Effector CD8-positive, alpha-beta T cell (primary cell): Measurements from ENCODE around the gene MUC22.
"Not testable (repeated sequence)": the region's sequence is repeated elsewhere in the genome, so short reads cannot be mapped to it uniquely, and the experiment has no call there.

Source experiments
- DNase-seq: peaks from one replicate; lab custom pipeline; 2025; lab: John Stamatoyannopoulos, UW

The MUC22 gene

GRCh38 chr6:30998785-30999184 lies 11.5 kb upstream of the MUC22 start:
- DNase-seq = no peak

GRCh38 chr6:31000067-31000860 lies 10.0 kb upstream of the MUC22 start:
- not testable (repeated sequence) for DNase-seq

DNA sequence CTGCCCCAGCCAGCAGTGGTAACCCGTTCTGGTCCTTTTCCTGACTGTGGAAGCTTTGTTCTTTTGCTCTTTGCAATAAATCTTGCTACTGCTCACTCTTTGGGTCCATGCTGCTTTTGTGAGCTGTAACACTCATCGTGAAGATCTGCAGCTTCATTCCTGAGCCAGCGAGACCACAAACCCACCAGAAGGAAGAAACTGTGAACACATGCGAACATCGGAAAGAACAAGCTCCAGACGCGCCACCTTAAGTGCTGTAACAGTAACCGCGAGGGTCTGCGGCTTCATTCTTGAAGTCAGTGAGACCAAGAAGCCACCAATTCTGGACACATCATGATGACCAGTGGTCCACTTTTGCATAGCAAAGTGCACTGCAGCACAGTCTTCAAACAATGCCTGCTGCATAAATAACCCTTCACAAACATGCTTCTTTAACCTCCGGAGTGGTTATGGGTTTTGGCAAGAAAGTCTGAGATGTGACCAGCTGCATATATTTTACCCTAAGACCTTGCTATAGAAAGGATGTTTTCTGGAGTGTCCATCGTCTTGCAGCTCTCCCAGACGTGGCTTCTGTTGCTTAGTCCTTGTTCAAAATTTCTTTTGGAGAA lies 8.9 kb upstream of the MUC22 start:
- no peak for DNase-seq

GRCh38 chr6:31002471-31002870 lies 7.8 kb upstream of the MUC22 start:
- DNase-seq = no peak

DNA sequence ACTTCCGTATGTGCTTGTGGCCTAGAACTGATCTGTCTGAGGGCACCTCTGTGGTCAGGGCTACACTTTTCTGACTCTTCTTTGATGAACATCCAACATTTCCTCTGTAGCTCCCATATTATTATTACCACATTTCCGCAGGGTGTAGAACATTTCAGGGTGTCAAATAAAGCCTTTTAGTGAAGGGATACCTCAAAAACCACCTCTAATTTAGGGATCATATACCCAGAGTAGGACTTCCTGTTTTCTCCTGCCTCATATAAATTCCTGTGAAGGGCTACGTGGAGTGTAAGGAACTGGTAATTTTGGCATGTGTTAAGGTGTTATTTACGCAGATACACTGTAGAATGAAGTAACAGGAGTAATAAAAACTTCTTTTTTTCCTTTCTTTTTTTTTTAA lies 5.5 kb upstream of the MUC22 start:
- DNase-seq = no peak

DNA sequence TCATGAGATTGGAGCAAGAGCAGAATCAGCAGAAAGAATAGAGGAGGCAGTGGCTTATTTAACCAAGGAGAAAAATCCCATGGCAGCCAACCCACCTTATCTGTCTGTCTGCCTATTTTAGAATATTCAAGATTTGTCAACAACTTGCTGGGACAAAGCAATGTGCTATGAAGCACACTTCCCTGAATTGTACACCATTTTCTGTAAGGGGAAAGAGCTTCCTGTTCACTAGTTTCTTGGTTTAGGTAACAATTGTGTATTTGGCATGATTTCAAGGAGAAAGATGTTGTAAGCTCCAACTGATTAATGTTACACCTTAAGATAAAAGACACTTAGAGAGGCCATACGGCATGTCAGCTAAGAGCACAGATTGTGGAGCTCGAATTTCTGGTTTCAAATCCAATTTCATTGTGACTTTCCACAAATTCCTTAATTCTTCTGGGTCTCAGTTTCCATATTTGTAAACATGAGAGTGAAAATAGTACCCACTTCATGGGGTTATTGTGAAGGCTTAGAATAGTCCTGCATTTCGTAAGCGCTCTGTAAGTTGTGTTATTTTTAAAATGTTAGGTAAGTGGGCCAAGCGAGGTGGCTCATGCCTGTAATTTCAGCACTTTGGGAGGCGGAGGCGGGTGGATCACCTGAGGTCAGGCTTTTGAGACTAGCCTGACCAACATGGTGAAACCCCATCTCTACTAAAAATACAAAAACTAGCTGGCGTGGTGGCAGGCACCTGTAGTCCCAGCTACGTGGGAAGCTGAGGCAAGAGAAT lies 4.8 kb upstream of the MUC22 start:
- no peak for DNase-seq

DNA sequence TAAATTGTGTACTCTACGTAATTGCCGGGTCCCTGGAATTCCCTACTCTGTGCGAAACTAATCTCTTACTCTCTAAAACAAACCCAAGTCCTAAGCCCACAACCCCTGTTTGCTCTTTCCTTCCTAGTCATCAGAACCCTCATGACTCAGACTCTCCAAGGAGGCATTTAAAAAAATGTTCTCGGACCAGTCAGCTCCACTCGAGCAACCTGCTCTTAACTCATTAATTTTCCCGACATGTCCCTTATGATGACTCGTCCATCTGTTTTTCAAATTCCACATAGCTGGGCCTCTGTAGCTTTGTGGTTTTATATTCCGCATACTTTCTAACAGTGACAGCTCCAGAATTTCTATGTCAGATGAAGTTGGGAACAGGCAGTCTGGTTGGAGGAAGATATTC lies 2.6 kb upstream of the MUC22 start:
- no peak for DNase-seq

GRCh38 chr6:31008165-31008564 lies 2.1 kb upstream of the MUC22 start:
- no peak for DNase-seq

DNA sequence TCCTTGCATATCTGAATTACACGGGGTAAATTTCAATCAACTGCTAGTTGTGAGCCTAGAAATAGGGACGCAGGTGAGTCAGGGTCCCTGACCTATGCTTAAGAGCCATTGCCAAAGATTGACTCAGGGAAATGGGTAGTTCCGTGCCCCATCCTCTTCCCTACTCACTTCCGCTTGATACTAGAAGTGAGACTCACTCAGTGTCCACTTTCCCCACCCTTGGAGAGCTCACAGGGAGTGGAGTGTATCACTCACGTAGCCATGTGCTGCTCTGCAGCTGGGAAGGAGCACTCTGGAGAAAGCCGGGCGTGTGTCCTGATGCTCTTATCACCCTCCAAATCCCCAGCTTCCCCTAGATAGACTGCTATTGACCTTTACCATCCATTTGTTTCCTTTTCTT lies 543 bp upstream of the MUC22 start:
- no peak for DNase-seq

GRCh38 chr6:31011153-31011552 lies 879 bp downstream of the MUC22 start:
- DNase-seq = no peak

GRCh38 chr6:31016659-31017299 lies 6.5 kb downstream of the MUC22 start:
- DNase-seq = no peak

GRCh38 chr6:31017436-31017835 lies 7.2 kb downstream of the MUC22 start:
- DNase-seq = not testable (repeated sequence)

DNA sequence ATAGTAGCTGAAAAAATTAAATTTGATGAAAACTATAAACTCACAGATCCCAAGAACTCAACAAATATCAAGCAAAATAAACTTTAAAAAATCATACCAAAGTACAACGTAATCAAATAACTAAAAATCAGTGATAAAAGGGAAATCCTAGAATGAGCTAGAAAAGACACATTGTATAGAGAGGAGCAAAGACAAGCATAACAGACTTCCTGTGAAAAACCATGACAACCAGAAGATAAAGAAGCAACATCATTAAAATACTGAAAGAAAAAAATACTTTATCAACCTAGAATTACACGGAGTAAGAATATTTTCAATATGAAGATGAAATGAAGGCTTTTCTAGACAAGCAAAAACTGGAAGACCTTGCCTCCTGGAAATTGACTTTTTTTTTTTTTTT lies 9.8 kb downstream of the MUC22 start:
- no peak for DNase-seq

DNA sequence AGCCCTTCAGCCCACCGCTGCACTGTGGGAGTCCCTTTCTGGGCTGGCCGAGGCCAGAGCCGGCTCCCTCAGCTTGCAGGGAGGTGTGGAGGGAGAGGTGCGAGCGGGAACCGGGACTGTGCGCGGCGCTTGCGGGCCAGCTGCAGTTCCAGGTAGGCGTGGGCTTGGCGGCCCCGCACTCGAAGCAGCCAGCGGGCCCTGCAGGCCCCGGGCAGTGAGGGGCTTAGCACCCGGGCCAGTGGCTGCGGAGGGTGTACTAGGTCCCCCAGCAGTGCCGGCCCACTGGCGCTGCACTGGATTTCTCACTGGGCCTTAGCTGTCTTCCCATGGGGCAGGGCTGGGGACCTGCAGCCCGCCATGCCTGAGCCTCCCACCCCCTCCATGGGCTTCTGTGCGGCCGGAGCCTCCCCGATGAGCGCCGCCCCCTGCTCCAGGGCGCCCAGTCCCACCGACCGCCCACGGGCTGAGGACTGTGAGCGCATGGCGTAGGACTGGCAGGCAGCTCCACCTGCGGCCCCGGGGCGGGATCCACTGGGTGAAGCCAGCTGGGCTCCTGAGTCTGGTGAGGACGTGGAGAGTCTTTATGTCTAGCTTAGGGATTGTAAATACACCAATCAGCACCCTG lies 10.5 kb downstream of the MUC22 start:
- DNase-seq = not testable (repeated sequence)

GRCh38 chr6:31021705-31022531 lies 11.6 kb downstream of the MUC22 start:
- not testable (repeated sequence) for DNase-seq

DNA sequence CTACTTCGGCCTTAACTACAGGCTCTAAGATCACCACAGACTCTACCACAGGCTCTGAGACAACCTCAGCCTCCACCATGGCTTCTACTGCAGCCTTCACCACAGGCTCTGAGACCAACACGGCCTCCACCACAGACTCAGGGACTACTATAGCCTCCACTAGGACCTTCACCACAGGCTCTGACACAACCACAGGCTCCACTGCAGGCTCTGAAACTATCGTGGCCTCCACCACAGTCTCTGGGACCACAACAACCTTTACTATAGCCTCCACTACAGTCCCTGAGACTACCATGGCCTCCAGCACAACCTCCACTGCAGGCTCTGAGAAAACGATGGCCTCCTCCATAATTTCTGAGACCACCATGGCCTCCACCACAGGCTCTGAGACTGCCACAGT lies 15.3 kb downstream of the MUC22 start:
- DNase-seq = no peak

DNA sequence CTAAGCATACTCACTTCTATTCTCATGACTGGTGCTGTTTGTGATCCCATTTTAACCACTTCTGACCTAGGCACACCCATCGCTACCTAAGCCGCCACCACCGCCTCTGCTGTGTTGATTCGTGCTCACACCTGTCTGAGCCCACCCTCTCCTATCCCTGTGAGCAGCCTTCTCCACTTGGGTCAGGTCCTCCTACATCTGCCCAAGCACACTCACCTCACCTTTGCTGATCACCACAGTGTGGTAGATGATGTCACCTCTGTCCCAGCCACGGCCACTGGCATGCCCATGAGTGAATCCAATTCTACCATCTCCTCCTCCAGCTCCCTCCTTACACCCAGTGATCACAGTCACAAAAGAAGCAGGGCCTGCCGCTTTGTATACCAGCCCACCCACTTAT lies 20.8 kb downstream of the MUC22 start:
- DNase-seq = no peak

DNA sequence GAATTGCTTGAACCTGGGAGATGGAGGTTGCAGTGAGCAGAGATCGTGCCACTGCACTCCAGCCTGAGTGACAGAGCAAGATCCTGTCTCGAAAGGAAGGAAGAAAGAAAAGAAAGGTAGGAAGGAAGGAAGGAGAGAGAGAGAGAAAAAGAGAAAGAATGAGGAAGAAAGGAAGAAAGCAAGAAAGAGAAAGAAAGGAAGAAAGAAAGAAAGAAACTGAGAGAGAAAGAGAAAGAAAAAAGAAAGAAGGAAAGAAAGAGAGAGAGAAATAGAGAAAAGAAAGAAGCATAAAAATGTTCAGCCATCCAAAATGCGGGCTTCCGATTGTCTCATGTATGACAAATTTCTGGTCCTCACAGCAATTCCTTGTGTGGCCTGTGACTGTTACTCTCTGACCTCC lies 22.8 kb downstream of the MUC22 start:
- no peak for DNase-seq

DNA sequence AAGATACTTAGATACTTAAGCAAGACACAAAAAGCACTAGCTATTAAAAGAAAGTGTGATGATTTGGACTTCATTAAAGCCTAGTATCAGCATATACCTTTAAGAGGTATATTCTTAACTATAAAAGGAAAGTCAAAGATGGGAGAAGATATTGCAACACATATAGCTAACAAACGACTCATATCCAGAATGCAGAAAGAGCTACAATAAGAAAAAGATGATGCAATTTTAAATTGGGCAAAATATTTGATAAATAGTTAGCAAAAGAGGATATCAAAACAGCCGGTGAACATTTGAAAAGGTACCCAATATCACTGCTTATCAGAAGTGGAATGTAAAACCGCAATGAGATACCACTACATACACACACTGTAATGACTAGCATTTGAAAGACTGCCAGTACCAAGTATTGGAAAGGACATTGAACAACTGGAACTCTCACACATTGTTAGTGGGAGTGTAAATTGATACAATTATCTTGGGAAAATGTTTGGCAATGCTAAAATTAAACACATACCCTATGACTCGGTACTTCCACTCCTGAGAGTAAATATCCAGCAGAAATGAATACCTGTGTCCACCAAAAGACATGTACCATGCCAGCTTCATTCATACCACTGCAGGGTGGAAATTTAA lies 25.7 kb downstream of the MUC22 start:
- DNase-seq = no peak

- no peak for DNase-seq
Measured at GRCh38 chr6:31037169-31037568, 26.9 kb downstream of the MUC22 start.

DNA sequence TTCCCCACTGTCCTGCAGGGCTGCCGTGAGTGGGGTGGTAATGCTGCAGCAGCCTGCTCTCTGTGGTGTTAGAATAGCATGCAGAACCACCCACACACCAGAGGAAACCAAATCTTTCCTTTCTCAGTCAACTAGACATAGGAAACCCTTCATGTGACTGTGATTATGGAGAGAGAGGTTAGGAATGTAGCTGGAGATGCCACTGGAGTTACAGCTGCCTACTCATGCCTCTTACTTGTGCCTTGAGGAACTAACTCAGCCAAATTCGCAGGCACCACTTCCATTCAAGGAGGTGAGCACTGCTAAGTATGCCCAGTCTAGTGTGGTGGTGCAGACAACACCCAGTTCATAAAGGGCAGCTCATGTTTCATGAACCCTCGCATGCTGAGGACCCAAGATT lies 27.4 kb downstream of the MUC22 start:
- no peak for DNase-seq
